ENCODE results near the gene TNFRSF19.

TNFRSF19 gene

DNA sequence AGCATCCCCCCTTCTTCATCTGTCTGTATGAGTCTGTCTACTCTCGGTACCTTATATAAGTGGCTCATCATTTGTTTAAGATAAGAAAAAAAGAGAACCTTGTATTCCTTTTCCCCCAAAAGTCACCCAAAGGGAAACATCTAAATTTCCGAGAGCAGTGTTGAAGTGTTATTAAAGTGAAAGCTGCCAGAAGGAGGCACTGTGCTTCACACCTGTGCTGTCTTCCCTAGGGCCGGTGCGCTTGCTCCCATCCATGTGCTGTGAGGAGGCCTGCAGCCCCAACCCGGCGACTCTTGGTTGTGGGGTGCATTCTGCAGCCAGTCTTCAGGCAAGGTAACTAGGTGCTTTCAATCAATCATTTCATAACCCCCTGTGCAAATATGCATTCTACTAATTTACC, 97.5 kb downstream of the TNFRSF19 start:
- H3K4me3 ChIP-seq (replicated peaks; ENCODE audit: insufficient read depth, low read length): no peak overlapping the region
- no peaks in the 10 kb centered on the region for H3K27me3 ChIP-seq (ENCODE audit: insufficient read depth, poor library complexity, severe bottlenecking)
- DNase-seq (ENCODE audit: low read depth in 1 of 2, low spot score in 1 of 2): no peak
- TF ChIP-seq POLR2AphosphoS5 (IDR thresholded peaks at IDR 0.05; ENCODE audit: low read depth) (no peak), GABPA (IDR thresholded peaks at IDR 0.05; ENCODE audit: low read depth) (no peak), SPI1 (IDR thresholded peaks at IDR 0.05; ENCODE audit: borderline replicate concordance, low read depth) (no peak)
- TF ChIP-seq, protein P1, sequence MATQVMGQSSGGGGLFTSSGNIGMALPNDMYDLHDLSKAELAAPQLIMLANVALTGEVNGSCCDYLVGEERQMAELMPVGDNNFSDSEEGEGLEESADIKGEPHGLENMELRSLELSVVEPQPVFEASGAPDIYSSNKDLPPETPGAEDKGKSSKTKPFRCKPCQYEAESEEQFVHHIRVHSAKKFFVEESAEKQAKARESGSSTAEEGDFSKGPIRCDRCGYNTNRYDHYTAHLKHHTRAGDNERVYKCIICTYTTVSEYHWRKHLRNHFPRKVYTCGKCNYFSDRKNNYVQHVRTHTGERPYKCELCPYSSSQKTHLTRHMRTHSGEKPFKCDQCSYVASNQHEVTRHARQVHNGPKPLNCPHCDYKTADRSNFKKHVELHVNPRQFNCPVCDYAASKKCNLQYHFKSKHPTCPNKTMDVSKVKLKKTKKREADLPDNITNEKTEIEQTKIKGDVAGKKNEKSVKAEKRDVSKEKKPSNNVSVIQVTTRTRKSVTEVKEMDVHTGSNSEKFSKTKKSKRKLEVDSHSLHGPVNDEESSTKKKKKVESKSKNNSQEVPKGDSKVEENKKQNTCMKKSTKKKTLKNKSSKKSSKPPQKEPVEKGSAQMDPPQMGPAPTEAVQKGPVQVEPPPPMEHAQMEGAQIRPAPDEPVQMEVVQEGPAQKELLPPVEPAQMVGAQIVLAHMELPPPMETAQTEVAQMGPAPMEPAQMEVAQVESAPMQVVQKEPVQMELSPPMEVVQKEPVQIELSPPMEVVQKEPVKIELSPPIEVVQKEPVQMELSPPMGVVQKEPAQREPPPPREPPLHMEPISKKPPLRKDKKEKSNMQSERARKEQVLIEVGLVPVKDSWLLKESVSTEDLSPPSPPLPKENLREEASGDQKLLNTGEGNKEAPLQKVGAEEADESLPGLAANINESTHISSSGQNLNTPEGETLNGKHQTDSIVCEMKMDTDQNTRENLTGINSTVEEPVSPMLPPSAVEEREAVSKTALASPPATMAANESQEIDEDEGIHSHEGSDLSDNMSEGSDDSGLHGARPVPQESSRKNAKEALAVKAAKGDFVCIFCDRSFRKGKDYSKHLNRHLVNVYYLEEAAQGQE (IDR thresholded peaks at IDR 0.05; ENCODE audit: insufficient replicate concordance, low read depth): no peak
- TF ChIP-seq, protein P2, sequence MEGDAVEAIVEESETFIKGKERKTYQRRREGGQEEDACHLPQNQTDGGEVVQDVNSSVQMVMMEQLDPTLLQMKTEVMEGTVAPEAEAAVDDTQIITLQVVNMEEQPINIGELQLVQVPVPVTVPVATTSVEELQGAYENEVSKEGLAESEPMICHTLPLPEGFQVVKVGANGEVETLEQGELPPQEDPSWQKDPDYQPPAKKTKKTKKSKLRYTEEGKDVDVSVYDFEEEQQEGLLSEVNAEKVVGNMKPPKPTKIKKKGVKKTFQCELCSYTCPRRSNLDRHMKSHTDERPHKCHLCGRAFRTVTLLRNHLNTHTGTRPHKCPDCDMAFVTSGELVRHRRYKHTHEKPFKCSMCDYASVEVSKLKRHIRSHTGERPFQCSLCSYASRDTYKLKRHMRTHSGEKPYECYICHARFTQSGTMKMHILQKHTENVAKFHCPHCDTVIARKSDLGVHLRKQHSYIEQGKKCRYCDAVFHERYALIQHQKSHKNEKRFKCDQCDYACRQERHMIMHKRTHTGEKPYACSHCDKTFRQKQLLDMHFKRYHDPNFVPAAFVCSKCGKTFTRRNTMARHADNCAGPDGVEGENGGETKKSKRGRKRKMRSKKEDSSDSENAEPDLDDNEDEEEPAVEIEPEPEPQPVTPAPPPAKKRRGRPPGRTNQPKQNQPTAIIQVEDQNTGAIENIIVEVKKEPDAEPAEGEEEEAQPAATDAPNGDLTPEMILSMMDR (IDR thresholded peaks at IDR 0.05; ENCODE audit: insufficient read depth, low read length): no peak
- H3K27ac ChIP-seq (replicated peaks): no peak overlapping the region

DNA sequence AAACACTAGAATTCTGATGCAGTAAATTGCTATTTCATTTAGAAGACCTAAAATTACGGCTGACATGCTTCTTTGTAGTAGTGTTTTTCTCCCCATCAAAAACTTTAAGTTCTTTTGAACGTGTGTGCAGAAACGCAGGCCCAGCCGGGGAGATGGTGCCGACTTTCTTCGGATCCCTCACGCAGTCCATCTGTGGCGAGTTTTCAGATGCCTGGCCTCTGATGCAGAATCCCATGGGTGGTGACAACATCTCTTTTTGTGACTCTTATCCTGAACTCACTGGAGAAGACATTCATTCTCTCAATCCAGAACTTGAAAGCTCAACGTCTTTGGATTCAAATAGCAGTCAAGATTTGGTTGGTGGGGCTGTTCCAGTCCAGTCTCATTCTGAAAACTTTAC, 98.3 kb downstream of the TNFRSF19 start:
- TF ChIP-seq, protein P2 (IDR thresholded peaks at IDR 0.05; ENCODE audit: insufficient read depth, low read length): no peak
- no peak for TF ChIP-seq SPI1 (IDR thresholded peaks at IDR 0.05; ENCODE audit: borderline replicate concordance, low read depth)
- TF ChIP-seq, protein P1 (IDR thresholded peaks at IDR 0.05; ENCODE audit: insufficient replicate concordance, low read depth): no peak
- TF ChIP-seq POLR2AphosphoS5 (IDR thresholded peaks at IDR 0.05; ENCODE audit: low read depth): no peak
- no peak for DNase-seq (ENCODE audit: low read depth in 1 of 2, low spot score in 1 of 2)
- no peak overlapping the region for H3K27ac ChIP-seq (replicated peaks)
- H3K27me3 ChIP-seq (ENCODE audit: insufficient read depth, poor library complexity, severe bottlenecking): no peaks in the 10 kb centered on the region
- H3K4me3 ChIP-seq (replicated peaks; ENCODE audit: insufficient read depth, low read length): no peak overlapping the region

DNA sequence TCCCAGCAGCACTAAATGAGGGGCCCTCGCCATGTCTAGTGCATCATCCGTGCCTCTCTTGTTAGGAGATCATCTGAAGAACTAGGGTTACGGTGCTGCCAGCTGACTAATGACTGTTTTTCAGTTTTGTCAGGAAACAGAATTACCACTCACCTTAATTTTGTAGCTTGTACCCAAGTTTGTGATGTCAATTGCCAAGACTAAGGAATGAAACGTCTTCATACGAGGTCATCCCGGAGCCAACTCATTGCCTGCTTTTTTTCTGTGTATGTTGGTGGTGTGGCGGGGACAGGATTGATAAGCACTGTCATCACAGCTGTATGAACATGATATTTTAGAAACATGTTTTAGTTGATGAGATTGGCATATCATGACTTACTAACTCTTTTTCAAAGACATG, 100.6 kb downstream of the TNFRSF19 start:
- TF ChIP-seq POLR2AphosphoS5 (IDR thresholded peaks at IDR 0.05; ENCODE audit: low read depth) (no peak), GABPA (IDR thresholded peaks at IDR 0.05; ENCODE audit: low read depth) (no peak)
- TF ChIP-seq, protein P2 (IDR thresholded peaks at IDR 0.05; ENCODE audit: insufficient read depth, low read length): no peak
- TF ChIP-seq, protein P1 (IDR thresholded peaks at IDR 0.05; ENCODE audit: insufficient replicate concordance, low read depth): no peak
- DNase-seq (ENCODE audit: low read depth in 1 of 2, low spot score in 1 of 2): no peak
- Histone ChIP-seq H3K27me3 (ENCODE audit: insufficient read depth, poor library complexity, severe bottlenecking) (peaks cover 3% of the 10 kb centered on the region), H3K4me3 (replicated peaks; ENCODE audit: insufficient read depth, low read length) (no peak overlapping the region), H3K27ac (replicated peaks) (no peak overlapping the region)
